Measurements from ENCODE around the gene AGL.
"Not testable (repeated sequence)": the region's sequence is repeated elsewhere in the genome, so short reads cannot be mapped to it uniquely, and the experiment has no call there.

Gene AGL
- long read RNA-seq, donor 1, full-length matches to known transcripts = 2 of 2 reads
- long read RNA-seq, donor 1, partial matches to known transcripts = 0 of 2 reads
- long read RNA-seq, donor 1, other reads (novel, unspliced or antisense) = 0 of 2 reads
- long read RNA-seq, donor 2, full-length matches to known transcripts = 3 of 3 reads
- long read RNA-seq, donor 2, partial matches to known transcripts = 0 of 3 reads
- long read RNA-seq, donor 2, other reads (novel, unspliced or antisense) = 0 of 3 reads
- long read RNA-seq, donor 3 = 0 reads
- long read RNA-seq, donor 4, full-length matches to known transcripts = 2 of 2 reads
- long read RNA-seq, donor 4, partial matches to known transcripts = 0 of 2 reads
- long read RNA-seq, donor 4, other reads (novel, unspliced or antisense) = 0 of 2 reads
- long read RNA-seq, donor 5 = 0 reads
- long read RNA-seq, donor 6, full-length matches to known transcripts = 1 of 1 reads
- long read RNA-seq, donor 6, partial matches to known transcripts = 0 of 1 reads
- long read RNA-seq, donor 6, other reads (novel, unspliced or antisense) = 0 of 1 reads
- long read RNA-seq, donor 7, partial matches to known transcripts = 9 of 9 reads
- long read RNA-seq, donor 7, other reads (novel, unspliced or antisense) = 0 of 9 reads
- long read RNA-seq, donor 8, full-length matches to known transcripts = 2 of 2 reads
- long read RNA-seq, donor 8, partial matches to known transcripts = 0 of 2 reads
- long read RNA-seq, donor 8, other reads (novel, unspliced or antisense) = 0 of 2 reads

DNA sequence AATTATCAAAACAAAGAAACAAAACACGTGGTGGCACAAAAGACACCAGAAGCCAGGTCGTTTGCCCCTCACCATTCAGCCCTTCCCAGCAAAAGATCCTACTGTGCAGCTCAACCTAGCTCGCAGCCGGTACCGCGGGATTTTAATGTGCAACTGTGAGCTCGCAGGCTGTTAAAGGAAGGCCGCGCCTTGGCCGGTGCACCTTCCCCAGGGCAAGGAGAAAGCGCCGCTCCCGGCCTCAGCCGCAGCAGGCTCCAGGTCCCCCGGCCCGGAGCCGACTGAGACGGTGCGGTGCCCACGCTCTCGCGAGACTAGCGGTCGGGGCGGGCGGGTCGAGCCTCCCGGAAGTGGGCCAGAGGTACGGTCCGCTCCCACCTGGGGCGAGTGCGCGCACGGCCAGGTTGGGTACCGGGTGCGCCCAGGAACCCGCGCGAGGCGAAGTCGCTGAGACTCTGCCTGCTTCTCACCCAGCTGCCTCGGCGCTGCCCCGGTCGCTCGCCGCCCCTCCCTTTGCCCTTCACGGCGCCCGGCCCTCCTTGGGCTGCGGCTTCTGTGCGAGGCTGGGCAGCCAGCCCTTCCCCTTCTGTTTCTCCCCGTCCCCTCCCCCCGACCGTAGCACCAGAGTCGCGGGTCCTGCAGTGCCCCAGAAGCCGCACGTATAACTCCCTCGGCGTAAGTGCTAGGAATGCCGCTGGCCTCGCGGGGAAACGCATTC lies at the start of gene AGL:
Gene AGL, plus strand, starts transcription at position 618 of the 715 bp plus-strand sequence. CDS start 682 bp downstream, outside the sequence.
- peak; percentile 96 for DNase-seq

DNA sequence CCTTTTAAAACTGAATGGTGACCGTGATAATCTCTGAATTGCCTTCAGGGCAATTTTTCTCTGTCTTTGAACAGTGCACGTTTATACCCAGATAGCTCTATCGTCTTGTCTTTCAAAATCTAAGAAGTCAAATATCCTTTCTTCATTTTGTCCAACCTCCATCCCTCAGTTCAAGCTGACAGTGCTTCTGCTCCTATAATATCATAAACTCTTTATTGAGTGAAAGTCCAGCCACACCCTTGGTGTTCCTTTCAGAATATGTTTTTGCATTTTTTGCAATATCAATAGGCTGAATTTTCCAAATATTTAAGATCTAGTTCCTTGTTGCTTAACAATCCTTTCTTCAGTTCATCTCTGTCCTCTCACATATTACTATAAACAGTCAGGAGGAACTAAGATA lies 48.6 kb upstream of the AGL start:
- DNase-seq = no peak

DNA sequence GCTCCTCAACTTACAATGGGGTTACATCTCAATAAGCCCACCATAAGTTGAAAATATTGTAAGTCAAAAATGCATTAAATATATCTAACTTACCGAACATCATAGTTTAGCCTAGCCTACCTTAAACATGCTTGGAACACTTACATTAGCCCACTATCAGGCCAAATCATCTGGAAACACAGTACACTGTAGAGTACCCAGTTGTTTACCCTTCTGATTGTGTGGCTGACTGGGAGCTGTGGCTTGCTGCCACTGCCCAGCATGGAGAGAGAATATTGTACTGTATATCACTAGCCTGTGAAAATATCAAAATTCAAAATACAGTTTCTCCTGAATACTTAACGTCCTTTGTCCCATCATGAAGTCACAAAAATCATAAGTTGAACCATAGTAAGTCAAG lies 43.3 kb upstream of the AGL start:
- no peak for DNase-seq

DNA sequence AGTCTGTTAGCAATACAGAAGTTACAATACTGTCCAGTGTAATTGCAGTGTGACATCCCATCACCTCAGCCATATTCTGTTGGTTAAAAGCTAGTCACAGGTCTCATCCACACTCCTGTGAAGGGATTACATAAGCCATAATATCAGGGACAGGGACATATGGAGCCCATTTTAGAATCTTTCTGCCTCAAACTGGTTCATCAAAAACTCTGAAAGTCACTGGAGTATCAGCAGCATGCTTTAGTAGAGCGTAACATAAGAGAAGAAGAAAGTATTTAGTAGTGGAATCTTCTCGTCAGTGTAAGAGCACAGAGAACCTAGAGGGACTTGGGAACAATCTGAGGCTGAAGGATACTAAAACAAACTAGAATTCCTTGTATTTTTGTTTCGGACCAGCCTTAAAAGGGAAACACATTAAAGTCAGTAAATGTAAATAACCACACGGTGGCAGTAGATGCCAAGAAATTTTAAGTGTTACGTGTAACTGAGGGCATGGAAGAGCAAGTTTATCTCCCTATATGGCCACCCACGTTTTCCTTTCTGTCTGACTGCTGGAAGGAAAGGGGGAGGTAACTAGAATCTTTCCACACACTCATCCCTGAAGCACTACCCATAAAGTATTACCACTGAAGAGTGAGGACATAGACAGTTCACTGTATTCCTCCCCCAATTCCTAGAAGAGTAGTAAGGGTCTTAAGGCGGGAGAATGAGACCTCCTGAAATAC lies 41.6 kb upstream of the AGL start:
- DNase-seq = peak; percentile 55

DNA sequence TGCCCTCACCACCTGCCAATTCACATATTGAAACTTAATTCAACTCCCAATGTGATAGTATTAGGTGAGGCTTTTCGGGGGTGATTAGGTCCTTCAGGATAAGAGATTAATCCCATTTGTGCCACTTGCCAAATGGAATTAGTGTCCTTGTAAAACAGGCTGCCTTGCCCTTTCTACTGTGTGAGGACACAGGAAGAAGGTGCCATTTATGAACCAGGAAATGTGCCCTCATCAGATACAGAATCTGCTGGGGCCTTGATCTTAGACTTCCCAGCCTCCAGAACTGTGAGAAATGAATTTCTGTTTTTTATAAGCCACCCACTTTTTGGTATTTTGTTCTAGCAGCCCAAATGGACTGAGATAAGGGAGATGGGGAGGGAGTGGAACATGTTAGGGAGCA lies 39.1 kb upstream of the AGL start:
- no peak for DNase-seq

DNA sequence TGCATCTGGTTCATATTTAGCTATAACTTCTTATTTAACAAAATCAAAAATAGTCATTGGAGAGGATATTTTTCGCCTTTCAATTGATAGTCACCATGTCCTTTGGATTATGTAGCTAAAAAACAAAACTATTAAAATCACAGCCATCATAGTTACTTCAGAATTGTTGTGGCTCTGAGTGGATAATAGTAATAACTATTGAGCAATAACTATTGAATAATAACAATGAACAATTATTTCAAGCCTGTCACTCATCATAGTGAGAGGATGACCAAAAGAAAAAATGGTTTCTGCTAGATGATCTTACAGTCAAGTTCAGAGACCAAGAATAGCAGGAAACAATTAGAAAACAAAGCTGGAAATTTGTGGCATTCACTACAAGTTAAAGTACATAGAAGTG lies 38.4 kb upstream of the AGL start:
- DNase-seq = no peak

DNA sequence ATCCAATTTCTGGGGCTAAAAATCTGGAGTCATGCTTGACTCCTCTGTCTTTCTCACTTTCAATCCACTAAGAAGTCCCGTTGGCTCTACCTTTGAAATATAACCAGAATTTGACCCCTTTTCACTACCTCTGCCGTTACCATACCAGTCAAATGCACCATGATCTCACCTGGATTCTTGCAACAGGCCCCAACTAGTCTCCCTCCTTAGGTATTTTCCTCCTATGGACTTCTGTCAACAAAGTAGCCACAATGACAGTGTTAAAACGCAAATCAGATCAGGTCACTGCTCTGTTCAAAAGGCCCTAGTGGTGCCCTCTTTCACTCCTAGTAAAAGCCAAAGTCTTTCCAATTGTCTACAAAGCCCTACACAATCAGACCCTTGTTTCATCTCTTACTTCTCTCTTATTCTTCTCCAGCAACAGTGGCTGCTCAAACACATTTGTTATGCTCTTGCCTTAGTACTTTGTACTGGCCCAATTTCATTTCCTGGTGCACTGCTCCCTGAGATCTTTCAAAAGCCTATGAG lies 35.7 kb upstream of the AGL start:
- DNase-seq = no peak

DNA sequence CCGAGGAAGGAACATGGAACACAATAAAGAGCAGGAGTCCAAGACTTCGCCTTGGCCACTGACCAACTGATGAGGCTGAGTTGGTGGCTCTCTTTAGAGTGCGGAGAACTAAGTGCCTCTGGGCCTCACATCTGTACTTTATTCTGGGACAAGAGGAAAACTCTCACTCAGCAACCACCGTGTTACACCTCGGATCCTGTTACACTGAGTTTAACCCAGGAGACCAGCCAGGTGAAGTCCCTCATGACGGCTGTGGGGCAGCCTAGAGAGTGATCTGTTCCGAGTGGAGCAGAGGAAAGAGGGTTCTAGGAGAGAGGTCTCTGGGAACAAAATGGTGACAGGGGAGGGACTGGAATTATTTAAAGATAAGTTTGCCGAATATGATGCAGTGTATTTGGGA lies 33.5 kb upstream of the AGL start:
- DNase-seq = no peak

DNA sequence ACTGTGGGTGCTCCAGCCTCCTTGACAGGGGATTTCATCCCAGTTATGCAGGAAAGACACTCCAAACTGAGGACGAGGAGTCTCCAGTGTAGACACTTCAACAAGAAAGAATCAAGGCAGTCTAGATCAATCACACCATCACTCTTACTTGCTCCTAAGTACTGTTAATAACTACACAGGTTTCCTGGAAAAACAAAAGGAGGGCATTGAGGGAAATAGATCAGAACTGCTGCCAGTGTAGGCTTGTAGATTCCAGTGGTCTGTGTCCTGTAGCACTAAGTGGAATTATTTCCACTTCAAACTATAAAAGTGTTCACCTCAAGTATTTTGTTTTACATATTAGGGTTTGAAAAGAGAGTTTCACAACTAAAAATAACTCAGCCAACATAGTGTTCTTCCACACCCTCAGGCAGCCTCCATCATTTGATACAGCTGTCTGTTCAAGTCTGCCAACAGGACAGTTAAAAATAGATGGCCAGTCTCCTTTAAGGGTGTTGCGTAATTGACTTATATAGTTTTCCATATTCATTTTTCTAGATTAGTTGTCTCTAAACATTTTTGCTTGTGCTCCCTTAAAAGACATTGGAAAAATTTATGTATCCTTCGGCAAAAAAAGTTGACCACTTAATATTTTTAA lies 32.0 kb upstream of the AGL start:
- DNase-seq = no peak

DNA sequence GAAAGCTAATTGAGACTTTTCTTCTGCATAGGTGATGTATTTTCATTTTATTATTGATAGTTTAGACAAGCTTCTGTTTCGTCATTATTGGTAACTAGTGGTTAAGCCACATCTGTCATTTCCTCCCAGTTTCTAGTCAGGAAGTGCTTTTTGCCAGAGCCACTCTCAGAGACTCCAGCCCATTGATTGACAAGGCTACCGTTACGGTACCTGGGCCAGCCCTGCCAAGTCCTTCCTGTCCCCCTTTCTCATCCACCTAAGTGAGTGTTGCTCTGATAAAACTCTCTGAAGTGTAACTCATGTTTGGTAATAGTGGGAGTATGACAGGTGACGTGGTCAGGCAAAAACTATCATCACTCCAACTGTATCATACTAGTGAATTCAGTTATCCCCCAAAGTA lies 29.6 kb upstream of the AGL start:
- DNase-seq = no peak

DNA sequence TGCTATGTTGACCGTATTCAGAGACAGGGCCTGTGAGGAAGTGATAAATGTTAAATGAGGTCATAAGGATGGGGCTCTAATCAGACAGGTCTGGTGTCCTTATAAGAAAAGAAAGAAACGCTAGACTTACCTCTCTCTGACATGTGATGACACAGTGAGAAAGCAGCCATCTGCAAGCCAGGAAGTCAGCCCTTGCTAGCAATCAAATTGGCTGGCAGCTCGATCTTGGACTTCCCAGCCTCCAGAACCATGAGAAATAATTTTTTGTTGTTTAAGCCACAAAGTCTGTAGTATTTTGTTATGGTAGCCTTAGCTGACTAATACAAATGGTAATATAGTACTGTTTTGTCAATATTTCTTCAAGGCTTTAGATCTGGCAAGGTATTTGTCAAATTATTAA lies 25.1 kb upstream of the AGL start:
- no peak for DNase-seq

DNA sequence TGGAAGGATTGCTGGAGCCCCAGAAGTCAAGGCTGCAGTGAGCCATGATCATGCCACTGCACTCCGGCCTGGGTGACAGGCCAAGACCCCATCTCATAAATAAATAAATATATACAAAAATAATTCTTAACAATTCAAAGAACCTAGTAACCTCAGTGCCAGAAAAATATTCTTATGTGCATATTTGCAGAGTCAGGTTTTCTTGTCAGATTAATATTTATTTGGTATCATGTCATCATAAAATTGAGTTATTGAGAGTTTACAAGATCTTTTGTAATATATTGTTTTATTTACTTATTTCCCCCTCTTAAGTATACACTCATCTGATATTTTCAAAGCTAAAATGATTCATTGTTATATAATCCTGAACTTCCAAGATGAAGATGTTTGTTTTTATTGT lies 24.5 kb upstream of the AGL start:
- no peak for DNase-seq

DNA sequence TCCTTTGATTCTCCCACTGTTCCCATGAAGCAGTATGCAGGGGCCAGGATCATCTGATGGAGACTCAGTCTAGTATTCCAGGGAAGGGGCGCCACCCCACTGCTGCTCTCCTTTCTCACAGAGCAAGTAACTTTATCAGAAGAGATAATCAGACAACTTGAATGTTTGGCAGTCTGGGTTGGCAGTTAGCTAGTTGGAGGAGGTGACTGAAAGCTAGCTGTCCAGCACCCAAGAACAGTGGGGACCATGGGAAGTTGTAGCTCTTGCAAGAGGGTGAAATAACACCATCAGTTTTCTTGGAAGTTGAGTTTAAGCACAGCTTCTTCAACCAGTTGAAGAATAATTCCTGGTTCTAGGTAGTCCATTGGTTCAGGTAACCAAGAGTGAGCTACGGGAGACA lies 22.2 kb upstream of the AGL start:
- DNase-seq = no peak

DNA sequence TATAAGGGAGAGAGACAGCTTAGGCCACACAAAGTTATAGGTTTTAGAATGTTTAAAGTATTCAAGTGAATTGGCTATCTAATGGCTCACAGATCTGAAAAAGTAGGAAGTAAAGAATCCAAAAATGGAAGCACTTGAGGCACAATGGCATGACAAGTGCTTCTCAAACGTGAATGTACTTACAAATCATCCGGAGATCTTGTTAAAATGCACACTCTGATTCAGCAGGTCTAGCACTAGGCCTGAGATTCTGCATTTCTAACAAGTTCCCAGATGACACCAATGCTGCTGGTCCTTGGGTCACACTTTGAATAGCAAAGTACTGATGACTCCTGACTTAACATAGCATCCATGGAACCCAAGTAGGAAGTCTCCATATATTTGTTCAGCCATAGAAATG lies 20.9 kb upstream of the AGL start:
- no peak for DNase-seq

DNA sequence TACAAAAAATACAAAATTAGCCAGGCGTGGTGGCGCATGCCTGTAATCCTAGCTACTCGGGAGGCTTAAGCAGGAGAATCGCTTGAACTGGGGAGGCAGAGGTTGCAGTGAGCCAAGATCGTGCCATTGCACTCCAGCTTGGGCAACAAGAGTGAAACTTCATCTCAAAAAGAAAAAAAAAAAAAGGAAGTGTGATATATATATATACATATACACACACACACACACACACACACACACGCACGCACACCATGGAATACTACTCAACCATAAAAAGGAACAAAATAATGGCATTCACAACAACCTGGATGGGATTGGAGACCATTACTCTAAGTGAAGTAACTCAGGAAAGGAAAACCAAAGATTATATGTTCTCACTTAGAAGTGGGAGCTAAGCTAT lies 16.2 kb upstream of the AGL start:
- DNase-seq = not testable (repeated sequence)

DNA sequence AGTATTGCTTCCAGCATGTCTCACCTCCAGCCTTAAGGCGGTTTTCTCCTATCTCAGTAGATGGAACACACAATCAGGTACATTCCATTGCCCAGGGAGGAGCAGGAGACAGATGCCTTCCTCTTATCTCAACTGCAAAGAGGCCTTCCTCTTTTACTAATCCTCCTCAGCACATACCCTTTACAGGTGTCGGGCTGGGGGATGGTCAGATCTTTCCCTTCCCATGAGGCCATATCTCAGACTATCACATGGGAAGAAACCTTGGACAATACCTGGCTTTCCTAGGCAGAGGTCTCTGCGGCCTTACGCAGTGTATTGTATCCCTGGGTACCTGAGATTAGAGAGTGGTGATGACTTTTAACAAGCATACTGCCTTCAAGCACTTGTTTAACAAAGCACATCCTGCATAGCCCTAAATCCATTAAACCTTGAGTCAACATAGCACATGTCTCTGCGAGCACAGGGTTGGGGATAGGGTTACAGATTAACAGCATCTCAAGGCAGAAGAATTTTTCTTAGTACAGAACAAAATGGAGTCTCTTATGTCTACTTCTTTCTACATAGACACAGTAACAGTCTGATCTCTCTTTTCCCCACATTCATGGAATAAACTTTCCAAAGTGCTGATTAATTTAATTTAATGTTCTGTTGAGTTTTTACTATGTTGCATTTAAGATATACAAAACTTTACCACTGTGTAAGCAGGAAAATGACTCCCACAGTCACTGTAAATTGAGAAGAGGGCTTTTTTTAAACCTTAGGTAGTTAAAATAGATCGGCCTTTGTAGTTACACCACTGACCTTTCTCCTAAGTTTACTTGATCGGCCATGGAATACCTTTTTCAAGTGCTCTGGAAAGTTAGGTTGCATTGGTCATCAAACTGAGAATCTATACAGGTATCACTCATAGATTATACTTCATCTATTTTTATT lies 13.7 kb upstream of the AGL start:
- peak; percentile 21 for DNase-seq

DNA sequence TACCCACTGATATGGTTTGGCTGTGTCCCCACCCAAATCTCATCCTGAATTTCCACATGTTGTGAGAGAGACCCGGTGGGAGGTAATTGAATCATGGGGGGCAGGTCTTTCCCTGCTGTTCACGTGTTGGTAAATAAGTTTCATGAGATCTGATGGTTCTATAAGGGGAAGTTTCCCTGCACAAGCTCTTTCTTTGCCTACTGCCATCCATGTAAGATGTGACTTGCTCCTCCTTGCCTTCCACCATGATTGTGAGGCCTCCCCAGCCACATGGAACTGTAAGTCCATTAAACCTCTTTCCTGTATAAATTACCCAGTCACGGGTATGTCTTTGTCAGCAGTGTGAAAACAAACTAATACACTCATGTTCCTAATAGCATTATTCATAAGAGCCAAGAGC lies 9.8 kb upstream of the AGL start:
- DNase-seq = not testable (repeated sequence)

DNA sequence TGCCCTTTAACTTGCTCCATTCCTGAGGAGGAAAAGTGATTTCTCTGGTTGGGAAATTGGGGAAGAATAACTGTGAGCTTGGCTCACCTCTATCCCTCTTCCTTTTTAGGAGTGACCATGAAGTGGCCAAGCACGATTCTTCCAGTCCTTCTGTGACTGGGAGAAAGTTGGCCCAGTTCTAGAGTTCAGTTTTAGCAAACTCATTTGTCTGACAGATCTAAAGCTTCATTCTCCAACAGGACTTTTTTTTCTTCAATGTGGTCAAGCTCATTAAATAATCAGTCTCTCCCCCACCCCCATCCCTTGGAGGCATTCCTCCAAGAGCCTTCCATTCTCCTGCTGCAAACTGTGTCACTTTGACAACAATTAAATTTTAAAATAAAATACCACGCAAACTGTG lies 6.4 kb upstream of the AGL start:
- no peak for DNase-seq

DNA sequence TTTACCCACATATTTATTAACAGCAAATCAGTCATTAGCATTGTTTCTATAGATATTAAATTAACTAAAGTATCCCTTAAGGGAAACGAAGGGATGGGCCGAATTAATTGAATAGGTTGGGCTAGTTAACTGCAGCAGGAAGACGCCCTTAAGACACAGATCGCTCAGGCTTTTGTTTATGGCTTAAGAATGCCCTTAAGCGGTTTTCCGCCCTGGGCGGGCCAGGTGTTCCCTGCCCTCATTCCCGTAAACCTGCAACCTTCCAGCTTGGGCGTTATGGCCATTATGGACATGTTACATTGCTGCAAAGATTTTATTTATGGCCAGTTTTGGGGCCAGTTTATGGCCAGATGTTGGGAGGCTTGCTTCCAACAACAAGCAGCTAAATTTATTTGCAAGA lies 5.0 kb upstream of the AGL start:
- DNase-seq = not testable (repeated sequence)

DNA sequence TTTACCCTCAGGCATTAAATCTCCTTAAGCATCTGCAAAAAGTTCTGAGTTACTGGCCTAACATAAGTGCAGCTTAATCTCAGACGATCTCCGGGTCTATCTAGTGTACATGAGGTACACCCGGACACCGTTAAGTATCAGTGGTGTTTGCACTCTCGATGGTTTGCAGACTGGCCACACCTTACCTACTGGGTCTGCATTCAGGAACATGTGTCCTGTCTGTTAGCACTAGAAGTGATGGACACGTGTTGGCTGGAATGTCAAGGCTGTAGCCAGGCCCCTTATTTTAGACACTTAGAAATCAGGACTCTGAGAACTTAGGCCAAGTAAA lies 783 bp upstream of the AGL start:
- DNase-seq = no peak

All from right kidney (tissue), 9 donors.